ENCODE results near the gene IPO4. TPM values are rescaled to one million over a fixed set of nuclear protein-coding genes. Genes with fewer than 3 reads are reported as not detected.

IPO4 gene
- total and polyA plus RNA-seq, 2 of the 13 experiments (the other 11 are each of a cell fraction or from before 2014, with no cell fraction given), result 39.0 to 179 TPM

DNA sequence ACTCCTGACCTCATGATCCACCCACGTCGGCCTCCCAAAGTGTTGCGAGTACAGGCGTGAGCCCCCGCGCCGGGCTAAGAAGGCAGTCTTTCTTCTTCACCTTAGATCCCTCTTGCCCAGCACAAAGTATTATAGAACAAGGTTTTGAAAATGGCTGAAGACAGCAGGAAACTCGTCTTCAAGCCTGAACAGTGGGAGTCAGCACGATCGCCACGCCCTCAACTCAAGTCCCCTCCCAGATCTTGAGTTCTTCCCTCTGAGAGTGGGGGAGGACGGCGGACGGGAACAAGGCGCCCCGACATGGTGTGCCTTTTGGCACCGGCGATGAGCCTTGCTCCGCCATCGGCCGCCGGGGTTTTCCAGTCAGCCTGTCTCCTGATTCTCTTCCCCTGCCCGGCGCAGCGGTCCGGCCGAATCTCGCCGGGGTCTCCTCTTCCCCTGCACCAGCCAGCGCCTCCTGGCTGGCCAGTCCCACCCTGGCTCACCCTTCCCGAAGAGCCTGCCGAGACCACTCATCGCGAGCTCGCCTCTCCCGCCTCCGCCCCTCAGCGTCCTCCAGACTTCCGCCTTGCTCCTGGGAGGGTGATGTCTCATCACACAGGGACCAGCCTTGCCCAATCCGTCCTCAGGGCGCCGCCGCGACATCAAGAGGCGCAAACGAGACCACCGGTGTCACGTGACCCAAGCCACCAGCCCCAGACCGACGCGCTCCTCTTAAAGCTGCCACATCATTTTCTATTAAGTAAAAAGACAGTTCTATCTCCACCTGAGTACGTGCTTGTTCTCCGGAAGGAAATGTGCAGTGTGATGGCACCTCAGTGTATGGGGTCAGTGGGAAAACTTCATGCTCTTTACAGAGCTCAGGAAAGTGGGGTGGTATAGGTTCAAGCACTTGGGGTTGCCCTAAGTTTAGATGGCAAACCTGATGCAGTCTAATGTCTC lies 24.6 kb upstream of the IPO4 start, which contains the start of gene CHMP4A (continued):
- TF ChIP-seq PPARG (CRISPR knock-in tag; conservative IDR thresholded peaks at IDR 0.05) (0 out of 2 replicates have a peak, but pooled peaks have one; percentile 39), SRF (IDR thresholded peaks at IDR 0.05; ENCODE audit: low read depth, low read length) (peak; percentile 81), NFYC (CRISPR knock-in tag; IDR thresholded peaks at IDR 0.05) (peak; percentile 99), HNF4A (CRISPR knock-in tag; IDR thresholded peaks at IDR 0.05) (peak; percentile 65), FOXO1 (CRISPR knock-in tag; IDR thresholded peaks at IDR 0.05) (peak; percentile 85), TRIM24 (CRISPR knock-in tag; IDR thresholded peaks at IDR 0.05) (no peak), ZNF414 (CRISPR knock-in tag; IDR thresholded peaks at IDR 0.05) (peak; percentile 64; the same call in 1 of the 2 replicates), CENPX (CRISPR knock-in tag; IDR thresholded peaks at IDR 0.05) (no peak), XRCC5 (optimal IDR thresholded peaks at IDR 0.05; ENCODE audit: low read length) (peak; percentile 96), MTF1 (CRISPR knock-in tag; IDR thresholded peaks at IDR 0.05) (no peak), SRSF9 (IDR thresholded peaks at IDR 0.05; ENCODE audit: borderline replicate concordance, insufficient read depth, low read depth, low read length, poor library complexity, severe bottlenecking) (no peak), ZNF17 (CRISPR knock-in tag; IDR thresholded peaks at IDR 0.05) (no peak), SUZ12 (IDR thresholded peaks at IDR 0.05; ENCODE audit: low read depth, low read length) (peak; percentile 8; the same call in 1 of the 2 replicates), RORA (CRISPR knock-in tag; IDR thresholded peaks at IDR 0.05) (no peak), ZFP82 (CRISPR knock-in tag; IDR thresholded peaks at IDR 0.05; ENCODE audit: borderline replicate concordance) (no peak), PHF20 (CRISPR knock-in tag; IDR thresholded peaks at IDR 0.05) (no peak), ZNF839 (CRISPR knock-in tag; IDR thresholded peaks at IDR 0.05; ENCODE audit: borderline replicate concordance) (peak; percentile 99), ZNF567 (CRISPR knock-in tag; IDR thresholded peaks at IDR 0.05; ENCODE audit: borderline replicate concordance) (peak; percentile 79; the same call in 1 of the 2 replicates), TGIF2 (CRISPR knock-in tag; IDR thresholded peaks at IDR 0.05) (peak; percentile 47), HNRNPK (IDR thresholded peaks at IDR 0.05; ENCODE audit: low read depth, low read length, poor library complexity, severe bottlenecking) (peak; percentile 74)
- TF ChIP-seq, protein P1, sequence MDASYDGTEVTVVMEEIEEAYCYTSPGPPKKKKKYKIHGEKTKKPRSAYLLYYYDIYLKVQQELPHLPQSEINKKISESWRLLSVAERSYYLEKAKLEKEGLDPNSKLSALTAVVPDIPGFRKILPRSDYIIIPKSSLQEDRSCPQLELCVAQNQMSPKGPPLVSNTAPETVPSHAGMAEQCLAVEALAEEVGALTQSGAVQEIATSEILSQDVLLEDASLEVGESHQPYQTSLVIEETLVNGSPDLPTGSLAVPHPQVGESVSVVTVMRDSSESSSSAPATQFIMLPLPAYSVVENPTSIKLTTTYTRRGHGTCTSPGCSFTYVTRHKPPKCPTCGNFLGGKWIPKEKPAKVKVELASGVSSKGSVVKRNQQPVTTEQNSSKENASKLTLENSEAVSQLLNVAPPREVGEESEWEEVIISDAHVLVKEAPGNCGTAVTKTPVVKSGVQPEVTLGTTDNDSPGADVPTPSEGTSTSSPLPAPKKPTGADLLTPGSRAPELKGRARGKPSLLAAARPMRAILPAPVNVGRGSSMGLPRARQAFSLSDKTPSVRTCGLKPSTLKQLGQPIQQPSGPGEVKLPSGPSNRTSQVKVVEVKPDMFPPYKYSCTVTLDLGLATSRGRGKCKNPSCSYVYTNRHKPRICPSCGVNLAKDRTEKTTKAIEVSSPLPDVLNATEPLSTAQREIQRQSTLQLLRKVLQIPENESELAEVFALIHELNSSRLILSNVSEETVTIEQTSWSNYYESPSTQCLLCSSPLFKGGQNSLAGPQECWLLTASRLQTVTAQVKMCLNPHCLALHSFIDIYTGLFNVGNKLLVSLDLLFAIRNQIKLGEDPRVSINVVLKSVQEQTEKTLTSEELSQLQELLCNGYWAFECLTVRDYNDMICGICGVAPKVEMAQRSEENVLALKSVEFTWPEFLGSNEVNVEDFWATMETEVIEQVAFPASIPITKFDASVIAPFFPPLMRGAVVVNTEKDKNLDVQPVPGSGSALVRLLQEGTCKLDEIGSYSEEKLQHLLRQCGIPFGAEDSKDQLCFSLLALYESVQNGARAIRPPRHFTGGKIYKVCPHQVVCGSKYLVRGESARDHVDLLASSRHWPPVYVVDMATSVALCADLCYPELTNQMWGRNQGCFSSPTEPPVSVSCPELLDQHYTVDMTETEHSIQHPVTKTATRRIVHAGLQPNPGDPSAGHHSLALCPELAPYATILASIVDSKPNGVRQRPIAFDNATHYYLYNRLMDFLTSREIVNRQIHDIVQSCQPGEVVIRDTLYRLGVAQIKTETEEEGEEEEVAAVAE (CRISPR knock-in tag; IDR thresholded peaks at IDR 0.05; ENCODE audit: borderline replicate concordance), result peak; percentile 95; the same call in 1 of the 2 replicates
- TF ChIP-seq, protein P2, sequence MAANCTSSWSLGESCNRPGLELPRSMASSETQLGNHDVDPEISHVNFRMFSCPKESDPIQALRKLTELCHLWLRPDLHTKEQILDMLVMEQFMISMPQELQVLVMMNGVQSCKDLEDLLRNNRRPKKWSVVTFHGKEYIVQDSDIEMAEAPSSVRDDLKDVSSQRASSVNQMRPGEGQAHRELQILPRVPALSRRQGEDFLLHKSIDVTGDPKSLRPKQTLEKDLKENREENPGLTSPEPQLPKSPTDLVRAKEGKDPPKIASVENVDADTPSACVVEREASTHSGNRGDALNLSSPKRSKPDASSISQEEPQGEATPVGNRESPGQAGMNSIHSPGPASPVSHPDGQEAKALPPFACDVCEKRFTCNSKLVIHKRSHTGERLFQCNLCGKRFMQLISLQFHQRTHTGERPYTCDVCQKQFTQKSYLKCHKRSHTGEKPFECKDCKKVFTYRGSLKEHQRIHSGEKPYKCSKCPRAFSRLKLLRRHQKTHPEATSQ (CRISPR knock-in tag; IDR thresholded peaks at IDR 0.05; ENCODE audit: borderline replicate concordance), result peak; percentile 86

Data from HepG2 (cell line).